Dermis microvascular lymphatic vessel endothelial cell (primary cell): ENCODE data around the gene TLCD3A. TPM values are rescaled to one million over a fixed set of nuclear protein-coding genes. Genes with fewer than 3 reads are reported as not detected.
"Not testable (repeated sequence)": the region's sequence is repeated elsewhere in the genome, so short reads cannot be mapped to it uniquely, and the experiment has no call there.

Experiments
- DNase-seq, 2 donors: peaks; one replicate each; pipeline versions ENCODE4 v3.0.0 to v3.0.0-alpha.2; 2010; ENCODE audit warnings: low read depth in 2 of 2
- total RNA-seq: library from RNA; depleted of rRNA; stranded (reverse); fragments of >200 nt; gene quantifications from 2 replicates; pipeline ENCODE4 v1.2.1, GENCODE V29; 2014

The TLCD3A gene
- total RNA-seq, 1 donor from 2014 or later: 9.0 TPM

- DNase-seq: not testable (repeated sequence)
Observed at GRCh38 chr17:748604-749003, 16.2 kb downstream of the TLCD3A start.

DNA sequence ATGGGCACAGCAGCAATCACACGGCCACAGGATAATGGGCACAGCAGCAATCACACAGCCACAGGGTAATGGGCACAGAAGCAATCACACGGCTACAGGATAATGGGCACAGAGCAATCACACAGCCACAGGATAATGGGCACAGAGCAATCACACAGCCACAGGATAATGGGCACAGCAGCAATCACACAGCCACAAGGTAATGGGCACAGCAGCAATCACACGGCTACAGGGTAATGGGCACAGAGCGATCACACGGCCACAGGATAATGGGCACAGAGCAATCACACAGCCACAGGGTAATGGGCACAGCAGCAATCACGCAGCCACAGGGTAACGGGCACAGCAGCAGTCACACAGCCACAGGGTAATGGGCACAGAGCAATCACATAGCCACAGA is 17.0 kb downstream of the TLCD3A start:
- DNase-seq: not testable (repeated sequence)

GRCh38 chr17:750431-751037 is 18.1 kb downstream of the TLCD3A start:
- no peak for DNase-seq

- DNase-seq: peak in 1 of 2 donors; percentile 28
Observed at GRCh38 chr17:751269-752001, 19.0 kb downstream of the TLCD3A start.

- peak; percentile 75 to 90 for DNase-seq
Observed at GRCh38 chr17:752002-752619, 19.7 kb downstream of the TLCD3A start, which contains the start of gene GEMIN4. Gene GEMIN4 (minus strand): TSS chr17:752264. CDS start chr17:752142, 122 bp downstream.

DNA sequence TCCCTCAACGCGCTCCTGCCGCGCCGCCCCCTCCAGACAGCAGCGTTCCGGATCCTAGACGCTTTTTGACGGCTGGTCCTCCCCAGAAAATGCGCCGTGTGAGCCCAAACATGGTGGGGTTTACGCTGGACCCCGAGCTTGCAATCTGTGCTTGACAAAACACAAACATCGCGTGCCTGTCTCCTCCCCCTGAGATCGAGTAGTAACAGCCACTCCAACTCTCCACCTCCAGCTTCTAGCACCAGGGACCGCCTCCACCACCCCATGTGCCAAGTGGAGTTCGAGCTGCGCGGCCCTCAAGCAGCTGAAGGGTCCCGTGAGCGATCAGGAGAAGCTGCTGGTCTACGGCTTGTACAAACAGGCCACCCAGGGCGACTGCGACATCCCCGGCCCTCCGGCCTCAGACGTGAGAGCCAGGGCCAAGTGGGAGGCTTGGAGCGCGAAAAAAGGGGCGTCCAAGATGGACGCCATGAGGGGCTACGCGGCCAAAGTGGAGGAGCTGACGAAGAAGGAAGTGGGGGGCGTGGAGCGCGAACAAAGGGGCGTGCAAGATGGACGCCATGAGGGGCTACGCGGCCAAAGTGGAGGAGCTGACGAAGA is 20.3 kb downstream of the TLCD3A start:
- DNase-seq: peak in 1 of 2 donors; percentile 76

DNA sequence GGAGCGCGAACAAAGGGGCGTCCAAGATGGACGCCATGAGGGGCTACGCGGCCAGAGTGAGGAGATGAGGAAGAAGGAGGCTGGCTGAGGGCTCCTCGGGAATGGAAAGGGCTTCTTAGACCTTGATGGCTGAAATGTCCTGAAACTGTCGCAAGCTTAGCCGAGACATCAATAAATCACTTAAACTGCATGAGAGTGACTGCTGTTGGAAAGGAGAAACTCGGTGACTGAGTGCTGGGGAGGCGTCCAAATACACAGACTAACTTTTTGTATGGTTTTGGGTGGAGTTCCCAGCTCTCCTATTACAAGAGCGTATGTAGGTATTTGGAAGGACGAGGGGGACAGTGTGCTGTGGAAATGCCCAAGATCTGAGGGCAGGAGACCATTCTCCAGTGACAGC is 21.0 kb downstream of the TLCD3A start:
- no peak for DNase-seq

GRCh38 chr17:755319-755961 is 23.0 kb downstream of the TLCD3A start:
- not testable (repeated sequence) for DNase-seq

- not testable (repeated sequence) for DNase-seq
Observed at GRCh38 chr17:756010-756567, 23.7 kb downstream of the TLCD3A start.

DNA sequence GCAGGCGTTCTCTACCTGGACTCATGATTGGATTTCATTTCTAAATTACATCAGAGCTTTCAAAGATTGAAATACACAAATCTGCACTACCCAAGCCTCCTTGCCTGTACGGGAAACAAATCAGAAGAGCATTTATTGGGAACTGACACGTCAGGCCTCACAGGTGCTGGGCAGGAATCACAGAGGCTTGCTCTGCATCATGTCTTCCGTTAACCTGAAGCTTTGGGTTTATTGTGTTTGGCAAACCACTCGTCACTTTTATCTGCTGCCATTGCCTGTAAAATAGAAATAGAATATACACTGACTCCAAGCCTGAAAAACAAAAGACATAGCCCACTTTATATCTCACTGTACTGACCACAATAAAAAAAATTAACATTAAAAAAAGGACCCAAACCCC is 27.6 kb downstream of the TLCD3A start:
- DNase-seq: no peak

GRCh38 chr17:760371-760770 is 28.0 kb downstream of the TLCD3A start:
- DNase-seq: no peak

- DNase-seq: no peak
Observed at GRCh38 chr17:767076-767475, 34.7 kb downstream of the TLCD3A start.

- no peak for DNase-seq
Observed at GRCh38 chr17:773016-773415, 40.6 kb downstream of the TLCD3A start.

DNA sequence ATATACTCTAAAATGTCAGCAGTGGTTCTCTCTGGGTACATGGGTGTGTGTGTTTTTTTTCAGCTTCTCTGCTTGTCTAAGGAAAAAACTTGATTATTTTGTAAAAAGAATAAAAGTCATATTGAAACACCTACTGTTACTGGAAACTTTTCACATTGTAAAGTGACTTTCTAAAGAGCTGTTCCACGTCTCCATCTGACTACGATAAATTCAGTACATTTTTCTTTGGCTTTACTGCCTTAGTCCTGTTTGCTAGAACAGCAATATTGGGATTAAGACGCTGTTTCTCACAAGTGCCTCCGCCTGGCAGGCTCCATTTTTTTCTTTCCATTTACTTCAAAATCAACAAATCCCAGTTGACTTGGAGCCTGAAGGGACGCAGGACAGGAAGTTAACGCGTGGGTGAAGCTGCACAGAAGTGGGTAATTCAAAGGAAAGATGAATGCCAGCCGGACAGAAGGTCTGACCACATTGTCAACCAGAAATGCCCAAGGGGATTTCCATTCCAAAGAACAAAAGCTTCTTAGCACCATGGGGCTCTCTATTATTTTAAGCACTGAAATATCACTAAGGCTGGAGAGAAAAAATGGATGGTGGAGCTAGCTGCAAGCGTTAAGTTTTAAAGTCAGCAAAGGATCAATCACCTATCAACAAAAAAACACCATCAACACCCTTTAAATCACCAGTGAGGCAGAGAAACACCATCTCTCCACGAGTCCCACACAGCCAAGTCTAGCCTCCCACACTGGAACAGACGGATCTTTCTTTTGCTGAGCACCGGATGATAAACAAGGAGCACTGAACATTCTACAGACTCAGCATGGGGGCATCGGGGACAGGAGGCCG is 41.3 kb downstream of the TLCD3A start:
- DNase-seq: no peak

GRCh38 chr17:774313-774584 is 41.9 kb downstream of the TLCD3A start:
- no peak for DNase-seq

GRCh38 chr17:778096-778495 is 45.7 kb downstream of the TLCD3A start:
- no peak for DNase-seq

GRCh38 chr17:781805-782731 is 49.7 kb downstream of the TLCD3A start, which contains the start of the genes GLOD4 and MRM3:
Gene GLOD4 (minus strand): TSS chr17:782280. CDS start chr17:782255, 25 bp downstream.
Gene MRM3 (plus strand): TSS chr17:782353. CDS start chr17:782379, 26 bp downstream.
- peak; percentile 76 to 90 for DNase-seq

GRCh38 chr17:784143-784542 is 51.7 kb downstream of the TLCD3A start:
- no peak for DNase-seq

- not testable (repeated sequence) for DNase-seq
Observed at GRCh38 chr17:785901-786300, 53.5 kb downstream of the TLCD3A start.
